Fibroblast of lung (primary cell): ENCODE results near the gene SENP7. TPM values are rescaled to one million over a fixed set of nuclear protein-coding genes. Genes with fewer than 3 reads are reported as not detected.

ENCODE experiments used
- DNase-seq, 2 donors: peaks; one replicate each; pipeline versions ENCODE4 v3.0.0 to v3.0.0-alpha.2; 2010; ENCODE audit warnings: low read depth in 2 of 2
- H2AFZ ChIP-seq: 2 replicates; pipeline ENCODE4 v1.5.1; 2012; ENCODE audit warnings: low read length, control low read depth, inconsistent platforms
- H3K27ac ChIP-seq: 2 replicates; pipeline ENCODE4 v1.5.1; 2011; ENCODE audit warnings: low read length, control low read depth; ENCODE audit not compliant: insufficient read depth
- H3K27me3 ChIP-seq: 2 replicates; pipeline ENCODE4 v1.5.1; 2011; ENCODE audit warnings: mild to moderate bottlenecking, low read length; ENCODE audit not compliant: control insufficient read depth, insufficient read depth
- H3K36me3 ChIP-seq: 2 replicates; pipeline ENCODE4 v1.5.1; 2011; ENCODE audit warnings: low read length; ENCODE audit not compliant: control insufficient read depth, insufficient read depth
- H3K4me1 ChIP-seq: 2 replicates; pipeline ENCODE4 v1.5.1; 2011; ENCODE audit warnings: low read length; ENCODE audit not compliant: control insufficient read depth, insufficient read depth; ENCODE audit errors: extremely low read depth
- H3K4me2 ChIP-seq: 2 replicates; pipeline ENCODE4 v1.5.1; 2011; ENCODE audit warnings: low read length, control low read depth; ENCODE audit not compliant: insufficient read depth; ENCODE audit errors: extremely low read depth
- H3K4me3 ChIP-seq, 4 experiments: fragments of 200-600 bp in 1 of 4; sonication (generic) in 1 of 4; replicated peaks in 1 of 4; 2 replicates each; pipeline ENCODE4 v1.5.1; 2011 to 2016; ENCODE audit warnings: low read length in 4 of 4, low read depth in 3 of 4, mild to moderate bottlenecking in 3 of 4, control low read depth in 2 of 4, inconsistent platforms in 1 of 4, mixed read lengths in 1 of 4; ENCODE audit not compliant: insufficient read depth in 1 of 4; ENCODE audit errors: control extremely low read depth in 1 of 4
- H3K79me2 ChIP-seq: 2 replicates; pipeline ENCODE4 v1.5.1; 2012; ENCODE audit warnings: mild to moderate bottlenecking, low read length, inconsistent platforms; ENCODE audit not compliant: control insufficient read depth, insufficient read depth
- H3K9ac ChIP-seq: 2 replicates; pipeline ENCODE4 v1.5.1; 2011; ENCODE audit warnings: mild to moderate bottlenecking, low read length, control low read depth; ENCODE audit not compliant: insufficient read depth
- H3K9me3 ChIP-seq: 2 replicates; pipeline ENCODE4 v1.5.1; 2012; ENCODE audit warnings: low read depth, low read length; ENCODE audit not compliant: control insufficient read depth, insufficient read depth
- H4K20me1 ChIP-seq: 2 replicates; pipeline ENCODE4 v1.5.1; 2011; ENCODE audit warnings: low read length; ENCODE audit not compliant: control insufficient read depth, insufficient read depth; ENCODE audit errors: extremely low read depth
- CTCF ChIP-seq, 2 donors: IDR thresholded peaks in 1 of 2; conservative IDR thresholded peaks in 1 of 2; 1 replicate in 1 of 2; 2 replicates in 1 of 2; pipeline ENCODE4 v1.5.1; 2011 to 2012; ENCODE audit warnings: low read length in 2 of 2, control low read depth in 1 of 2, inconsistent platforms in 1 of 2, low read depth in 1 of 2, mild to moderate bottlenecking in 1 of 2
- EZH2 ChIP-seq: IDR thresholded peaks from 2 replicates; pipeline ENCODE4 v1.5.1; 2012; ENCODE audit warnings: low read length, control low read depth, mild to moderate bottlenecking; ENCODE audit errors: missing control alignments
- polyA plus RNA-seq, 2 donors: library from polyadenylated mRNA; depleted of rRNA in 1 of 2; stranded (reverse) in 1 of 2; unstranded in 1 of 2; fragments of >200 nt; gene quantifications; 2 replicates each; pipeline ENCODE4 v1.2.1, GENCODE V29; 2011 to 2012; ENCODE audit warnings: missing spikeins in 1 of 2
- total RNA-seq: library from RNA; depleted of rRNA; stranded (reverse); fragments of >200 nt; gene quantifications from 2 replicates; pipeline ENCODE4 v1.2.1, GENCODE V29; 2014

Gene SENP7
- total and polyA plus RNA-seq, 2 donors (not counting 1 experiment from before 2014, with no cell fraction given), result 7.2 to 16.5 TPM

- H3K9me3 ChIP-seq, result no peaks in the 10 kb centered on the region
- no peak overlapping the region for H3K4me3 ChIP-seq
- no peak for DNase-seq
- no peaks in the 10 kb centered on the region for H3K4me1 ChIP-seq
- no peak overlapping the region for H2AFZ ChIP-seq
- H3K79me2 ChIP-seq, result no peaks in the 10 kb centered on the region
- no peak overlapping the region for H3K4me2 ChIP-seq
- H3K27me3 ChIP-seq, result peaks cover 10% of the 10 kb centered on the region
- no peaks in the 10 kb centered on the region for H3K36me3 ChIP-seq
- no peaks in the 10 kb centered on the region for H4K20me1 ChIP-seq
- H3K27ac ChIP-seq, result no peak overlapping the region
- no peak for TF ChIP-seq EZH2
- no peak for TF ChIP-seq CTCF (conservative IDR thresholded peaks at IDR 0.05 in 1 of 2, IDR thresholded peaks at IDR 0.05 in 1 of 2; ENCODE audit: low read depth in 1 of 2, low read length in 2 of 2)
- H3K9ac ChIP-seq, result no peak overlapping the region
Observed at GRCh38 chr3:101529816-101530685, 17.0 kb upstream of the SENP7 start.

- H3K27me3 ChIP-seq, result peaks cover 3% of the 10 kb centered on the region
- H3K4me1 ChIP-seq, result no peaks in the 10 kb centered on the region
- H2AFZ ChIP-seq, result no peak overlapping the region
- H4K20me1 ChIP-seq, result no peaks in the 10 kb centered on the region
- H3K79me2 ChIP-seq, result no peaks in the 10 kb centered on the region
- H3K9me3 ChIP-seq, result no peaks in the 10 kb centered on the region
- TF ChIP-seq EZH2 (no peak), CTCF (conservative IDR thresholded peaks at IDR 0.05 in 1 of 2, IDR thresholded peaks at IDR 0.05 in 1 of 2; ENCODE audit: low read depth in 1 of 2, low read length in 2 of 2) (no peak)
- DNase-seq, result no peak
- no peak overlapping the region for H3K4me2 ChIP-seq
- H3K36me3 ChIP-seq, result no peaks in the 10 kb centered on the region
- H3K9ac ChIP-seq, result no peak overlapping the region
- no peak overlapping the region for H3K4me3 ChIP-seq
- H3K27ac ChIP-seq, result no peak overlapping the region
Observed at GRCh38 chr3:101527906-101528305, 14.9 kb upstream of the SENP7 start.

- peaks cover 3% of the 10 kb centered on the region for H3K27me3 ChIP-seq
Observed at GRCh38 chr3:101527441-101527840, 14.4 kb upstream of the SENP7 start.

More at GRCh38 chr3:101527441-101527840, 14.4 kb upstream of the SENP7 start:
- H3K4me2 ChIP-seq, result no peak overlapping the region
- no peak overlapping the region for H3K9ac ChIP-seq
- no peak overlapping the region for H3K27ac ChIP-seq
- no peaks in the 10 kb centered on the region for H3K9me3 ChIP-seq
- no peak for DNase-seq
- H4K20me1 ChIP-seq, result no peaks in the 10 kb centered on the region
- H3K4me3 ChIP-seq, result no peak overlapping the region
- no peaks in the 10 kb centered on the region for H3K36me3 ChIP-seq
- no peaks in the 10 kb centered on the region for H3K4me1 ChIP-seq
- H3K79me2 ChIP-seq, result no peaks in the 10 kb centered on the region
- no peak overlapping the region for H2AFZ ChIP-seq
- no peak for TF ChIP-seq CTCF (conservative IDR thresholded peaks at IDR 0.05 in 1 of 2, IDR thresholded peaks at IDR 0.05 in 1 of 2; ENCODE audit: low read depth in 1 of 2, low read length in 2 of 2)
- no peak for TF ChIP-seq EZH2
